ENCODE results near the gene H19. TPM values are rescaled to one million over a fixed set of nuclear protein-coding genes. Genes with fewer than 3 reads are reported as not detected.

H19 gene
- total and polyA plus RNA-seq, 2 of the 8 experiments (the other 6 are each of a cell fraction or from before 2014, with no cell fraction given) = 5.2 to 10.0 TPM

- TF ChIP-seq PHF8 (conservative IDR thresholded peaks at IDR 0.05; ENCODE audit: low read depth, low read length) (no peak), RAD21 (IDR thresholded peaks at IDR 0.05 in 1 of 2, conservative IDR thresholded peaks at IDR 0.05 in 1 of 2; ENCODE audit: low read depth in 2 of 2, low read length in 2 of 2) (no peak), GABPA (IDR thresholded peaks at IDR 0.05; ENCODE audit: borderline replicate concordance, insufficient read depth, low read length) (no peak), SP2 (IDR thresholded peaks at IDR 0.05; ENCODE audit: low read length) (no peak), SRF (IDR thresholded peaks at IDR 0.05; ENCODE audit: low read depth, low read length) (no peak)
Observed at GRCh38 chr11:2015025-2015424, 17.4 kb upstream of the H19 start (continued).
